Transverse colon (tissue), 3 donors: Measurements from ENCODE around the gene OXSR1.

Experiments used
- EP300 ChIP-seq: sonication (generic); formaldehyde crosslinking; IDR thresholded peaks from one replicate; pipeline ENCODE4 v1.6.1; 2017; ENCODE audit warnings: antibody characterized with exemption, low read depth
- TF ChIP-seq, protein P1 (sequence below), 5 experiments: fragments of 200-600 bp in 3 of 5; fragments of 450-650 bp in 2 of 5; sonication (generic) in 3 of 5; IDR thresholded peaks; 1 replicate in 2 of 5; 2 replicates in 3 of 5; pipeline ENCODE4 v1.5.1; 2016 to 2017; ENCODE audit warnings: antibody characterized with exemption in 5 of 5, inconsistent platforms in 3 of 5, mild to moderate bottlenecking in 2 of 5, moderate library complexity in 1 of 5

DNA sequence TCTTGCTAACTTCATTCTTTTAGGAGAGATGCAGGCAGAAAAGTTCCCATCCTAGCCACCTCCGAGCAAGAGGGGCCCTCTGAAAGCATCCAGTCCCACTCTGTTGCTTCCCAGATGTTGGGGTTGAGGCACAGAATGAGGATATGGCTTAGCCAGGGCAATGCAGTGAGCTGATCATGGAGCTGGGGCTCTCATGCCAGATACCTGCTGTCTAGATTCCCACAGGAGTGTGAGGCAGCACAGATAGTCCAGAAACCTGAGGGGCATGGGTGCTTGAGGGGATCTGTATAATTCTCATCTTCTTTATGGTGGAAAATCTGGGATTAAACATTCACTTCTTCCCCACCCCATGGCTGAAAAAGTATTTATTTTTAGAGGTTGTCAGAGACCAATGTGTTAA is 101.5 kb downstream of the OXSR1 start:
- TF ChIP-seq, protein P1, sequence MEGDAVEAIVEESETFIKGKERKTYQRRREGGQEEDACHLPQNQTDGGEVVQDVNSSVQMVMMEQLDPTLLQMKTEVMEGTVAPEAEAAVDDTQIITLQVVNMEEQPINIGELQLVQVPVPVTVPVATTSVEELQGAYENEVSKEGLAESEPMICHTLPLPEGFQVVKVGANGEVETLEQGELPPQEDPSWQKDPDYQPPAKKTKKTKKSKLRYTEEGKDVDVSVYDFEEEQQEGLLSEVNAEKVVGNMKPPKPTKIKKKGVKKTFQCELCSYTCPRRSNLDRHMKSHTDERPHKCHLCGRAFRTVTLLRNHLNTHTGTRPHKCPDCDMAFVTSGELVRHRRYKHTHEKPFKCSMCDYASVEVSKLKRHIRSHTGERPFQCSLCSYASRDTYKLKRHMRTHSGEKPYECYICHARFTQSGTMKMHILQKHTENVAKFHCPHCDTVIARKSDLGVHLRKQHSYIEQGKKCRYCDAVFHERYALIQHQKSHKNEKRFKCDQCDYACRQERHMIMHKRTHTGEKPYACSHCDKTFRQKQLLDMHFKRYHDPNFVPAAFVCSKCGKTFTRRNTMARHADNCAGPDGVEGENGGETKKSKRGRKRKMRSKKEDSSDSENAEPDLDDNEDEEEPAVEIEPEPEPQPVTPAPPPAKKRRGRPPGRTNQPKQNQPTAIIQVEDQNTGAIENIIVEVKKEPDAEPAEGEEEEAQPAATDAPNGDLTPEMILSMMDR (IDR thresholded peaks at IDR 0.05), result no peak
- TF ChIP-seq EP300, result no peak
